OCI-LY7 (cell line): ENCODE data around the gene INSIG1. TPM values are rescaled to one million over a fixed set of nuclear protein-coding genes. Genes with fewer than 3 reads are reported as not detected.
A peak's percentile ranks its signal among the peaks of the same experiment; 100 is the strongest.

Experiments
- BruUV-seq: library from RNA; stranded (reverse); fragments of 400-500 nt; replicated peaks from 2 replicates; lab custom pipeline; 2021; lab: Mats Ljungman, UMichigan
- CTCF ChIA-PET: fragments of 300-600 bp; sonication (Branson Sonifier 250); formaldehyde crosslinking; loops from one replicate; lab custom pipeline; 2022; ENCODE audit warnings: antibody characterized with exemption; ENCODE audit not compliant: unreplicated experiment; lab: Charles Lee
- POLR2A ChIA-PET: fragments of 300-600 bp; sonication (Branson Sonifier 250); formaldehyde crosslinking; loops from one replicate; lab custom pipeline; 2022; ENCODE audit warnings: antibody characterized with exemption; lab: Charles Lee
- DNase-seq: peaks from one replicate; pipeline ENCODE4 v3.0.0-alpha.2; 2015; ENCODE audit warnings: low spot score
- H2AFZ ChIP-seq: fragments of 200-600 bp; sonication (generic), shearing (Covaris generic); 2 replicates; pipeline ENCODE4 v1.6.1; 2014; ENCODE audit warnings: mild to moderate bottlenecking, antibody characterized with exemption, low read length, moderate library complexity
- H3K27ac ChIP-seq: fragments of 200-600 bp; sonication (generic); 2 replicates; pipeline ENCODE4 v1.5.1; 2014; ENCODE audit warnings: mixed run types, low read depth, mild to moderate bottlenecking, moderate library complexity, low read length, inconsistent platforms; ENCODE audit not compliant: poor library complexity, severe bottlenecking
- H3K36me3 ChIP-seq: fragments of 200-600 bp; sonication (generic); 2 replicates; pipeline ENCODE4 v1.6.1; 2014; ENCODE audit warnings: mild to moderate bottlenecking, antibody characterized with exemption, low read length, moderate library complexity, mixed read lengths; ENCODE audit not compliant: insufficient read depth
- H3K4me1 ChIP-seq: fragments of 200-600 bp; sonication (generic); 2 replicates; pipeline ENCODE4 v1.5.1; 2014; ENCODE audit warnings: mild to moderate bottlenecking, low read length; ENCODE audit not compliant: insufficient read depth, poor library complexity, severe bottlenecking
- H3K4me2 ChIP-seq: fragments of 200-600 bp; sonication (generic); 2 replicates; pipeline ENCODE4 v1.6.1; 2014; ENCODE audit warnings: mild to moderate bottlenecking, low read length
- H3K4me3 ChIP-seq: fragments of 200-600 bp; sonication (generic); 2 replicates; pipeline ENCODE4 v1.5.1; 2014; ENCODE audit warnings: mild to moderate bottlenecking, low read depth, low read length; ENCODE audit not compliant: poor library complexity, severe bottlenecking
- H3K79me2 ChIP-seq: fragments of 200-600 bp; sonication (generic); 2 replicates; pipeline ENCODE4 v1.6.1; 2016; ENCODE audit warnings: low read depth, mild to moderate bottlenecking, low read length, moderate library complexity, mixed read lengths; ENCODE audit not compliant: insufficient read depth
- H3K9me2 ChIP-seq: fragments of 200-600 bp; sonication (generic); 2 replicates; pipeline ENCODE4 v1.6.1; 2016; ENCODE audit warnings: mild to moderate bottlenecking, low read length, mixed read lengths; ENCODE audit not compliant: insufficient read depth
- H3K9me3 ChIP-seq: fragments of 200-600 bp; sonication (generic); 2 replicates; pipeline ENCODE4 v1.6.1; 2014; ENCODE audit warnings: mild to moderate bottlenecking, mixed run types, low read length, mixed read lengths
- H4K20me1 ChIP-seq: fragments of 200-600 bp; sonication (generic); 2 replicates; pipeline ENCODE4 v1.6.1; 2014; ENCODE audit warnings: mild to moderate bottlenecking, antibody characterized with exemption, low read length, moderate library complexity, mixed read lengths; ENCODE audit not compliant: insufficient read depth
- CTCF ChIP-seq: fragments of 200-600 bp; sonication (generic); conservative IDR thresholded peaks from 2 replicates; pipeline ENCODE4 v1.5.1; 2014; ENCODE audit warnings: mild to moderate bottlenecking, antibody characterized with exemption, low read length, moderate library complexity, mixed read lengths
- EZH2phosphoT487 ChIP-seq: fragments of 200-600 bp; sonication (generic); IDR thresholded peaks from 2 replicates; pipeline ENCODE4 v1.6.1; 2018; ENCODE audit warnings: low read depth, borderline replicate concordance, mild to moderate bottlenecking, mixed run types, antibody characterized with exemption, low read length, moderate library complexity, mixed read lengths
- intact Hi-C: fragments of 100-400 bp; cut with micrococcal nuclease; formaldehyde crosslinking; loops from one replicate; pipeline ENCODE4 v1.10.0; 2022; ENCODE audit not compliant: unreplicated experiment
- total RNA-seq, 2 experiments: library from RNA; depleted of rRNA in 1 of 2; stranded (reverse); fragments of >200 nt in 1 of 2; shearing (Covaris generic) in 1 of 2; gene quantifications; 2 replicates each; pipeline ENCODE4 v1.2.3, GENCODE V29; 2014 to 2022

The INSIG1 gene
- total RNA-seq, 2 experiments from 2014 or later: 122 to 164 TPM

GRCh38 chr7:155296006-155296787, 1.5 kb upstream of the INSIG1 start:
- Histone ChIP-seq H4K20me1 (peaks cover 21% of the 10 kb centered on the region), H3K27ac (peak overlapping the region; percentile 80), H3K4me3 (peak overlapping the region; percentile 80), H3K4me2 (peak overlapping the region; percentile 99), H3K36me3 (peaks cover 22% of the 10 kb centered on the region), H3K9me2 (no peaks in the 10 kb centered on the region), H3K9me3 (no peaks in the 10 kb centered on the region), H3K79me2 (peaks cover 29% of the 10 kb centered on the region), H2AFZ (no peak overlapping the region), H3K4me1 (peaks cover 33% of the 10 kb centered on the region)
- no peak for DNase-seq
- ChIA-PET POLR2A (interaction anchor here (1.2 to 2.8 kb wide), 2 partner anchors 10 to 90 kb away, joined by 4 to 18 read pairs; no protein-coding TSS in a partner anchor), CTCF (interaction anchor here (0.5 kb wide), 1 partner anchor 45 kb away, joined by 3 read pairs; no protein-coding TSS in a partner anchor)
- BruUV-seq: TSS peak; percentile 69
- intact Hi-C loops: loop anchor here (5.0 kb wide), 3 partner anchors 346 to 426 kb away; partner anchors contain the start of gene RBM33
- TF ChIP-seq CTCF (no peak), EZH2phosphoT487 (no peak)

DNA sequence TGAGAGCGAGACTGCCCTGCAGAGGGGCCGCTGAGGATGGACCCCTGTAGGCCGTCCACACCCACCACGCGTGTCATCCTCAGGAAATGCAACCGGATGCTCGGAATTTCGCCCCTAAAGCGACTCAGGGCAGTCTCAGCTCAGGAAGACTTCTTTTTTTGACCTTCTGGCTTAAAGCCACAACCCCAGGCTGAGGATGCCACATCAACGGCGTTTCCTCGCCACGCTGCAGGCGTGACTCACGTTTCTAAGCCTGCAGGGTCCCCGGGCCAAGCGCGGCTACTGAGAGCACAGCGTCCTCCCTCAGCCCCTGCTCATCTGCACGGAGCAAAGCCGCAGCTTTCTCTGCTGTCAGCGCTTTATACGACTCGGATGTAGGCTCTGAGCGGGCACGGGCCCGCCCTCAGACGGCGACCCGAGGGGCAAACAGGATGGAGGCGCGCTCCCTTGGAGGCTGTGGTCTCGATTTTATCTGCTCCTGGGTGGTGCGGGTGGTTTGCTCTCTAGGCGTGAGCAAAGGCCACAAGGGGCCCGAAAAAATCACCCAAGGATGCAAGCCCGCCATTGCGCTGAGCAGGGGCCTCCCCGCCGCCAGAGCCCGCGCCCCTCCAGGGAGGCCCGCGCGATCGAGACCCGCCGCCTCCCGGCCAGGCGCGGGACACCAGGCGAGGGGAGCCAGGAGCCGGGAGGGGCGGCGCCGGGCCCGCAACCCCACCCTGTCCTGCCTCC, 726 bp upstream of the INSIG1 start:
- ChIA-PET POLR2A (interaction anchor here (0.6 to 2.8 kb wide), 5 partner anchors 9 to 1552 kb away, joined by 3 to 18 read pairs (median 4); no protein-coding TSS in a partner anchor), CTCF (no interaction called here)
- peak overlapping the region; percentile 99 for H3K4me2 ChIP-seq
- BruUV-seq: no TSS peak
- peaks cover 28% of the 10 kb centered on the region for H3K36me3 ChIP-seq
- H3K4me3 ChIP-seq: peak overlapping the region; percentile 80
- peaks cover 26% of the 10 kb centered on the region for H4K20me1 ChIP-seq
- peaks cover 36% of the 10 kb centered on the region for H3K4me1 ChIP-seq
- peaks cover 37% of the 10 kb centered on the region for H3K79me2 ChIP-seq
- peak overlapping the region; percentile 53 for H2AFZ ChIP-seq
- H3K27ac ChIP-seq: peak overlapping the region; percentile 80
- TF ChIP-seq EZH2phosphoT487 (no peak), CTCF (0 out of 2 replicates have a peak, but pooled peaks have one; percentile 14)
- intact Hi-C loops: loop anchor here (1.0 to 5.0 kb wide), 4 partner anchors 107 to 425 kb away; partner anchors contain the start of gene RBM33
- H3K9me2 ChIP-seq: no peaks in the 10 kb centered on the region
- peak; percentile 73 for DNase-seq
- H3K9me3 ChIP-seq: no peaks in the 10 kb centered on the region
